ENCODE results near the gene ITPA. TPM values are rescaled to one million over a fixed set of nuclear protein-coding genes. Genes with fewer than 3 reads are reported as not detected.

The ITPA gene
- total RNA-seq, 1 experiment from 2014 or later, result 69.2 TPM

- Histone ChIP-seq H2AFZ (no peak overlapping the region), H3K4me1 (replicated peaks; ENCODE audit: insufficient read depth) (peaks cover 15% of the 10 kb centered on the region; the same call in 1 of the 2 replicates), H4K20me1 (ENCODE audit: insufficient read depth) (no peaks in the 10 kb centered on the region), H3K27me3 (ENCODE audit: insufficient read depth, low read depth) (no peaks in the 10 kb centered on the region), H3F3A (ENCODE audit: insufficient read depth, low read depth) (peaks cover 10% of the 10 kb centered on the region), H3K9me2 (ENCODE audit: insufficient read depth) (no peaks in the 10 kb centered on the region), H3K79me2 (ENCODE audit: low read depth) (no peaks in the 10 kb centered on the region), H3K4me2 (no peak overlapping the region), H3K9me3 (ENCODE audit: insufficient read depth, low read depth) (no peaks in the 10 kb centered on the region), H3K4me3 (no peak overlapping the region), H3K36me3 (ENCODE audit: low read depth) (0 out of 2 replicates have a peak, but pooled peaks cover 3% of the 10 kb centered on the region), H3K27ac (no peak overlapping the region)
- POLR2A ChIA-PET (ENCODE audit: unreplicated experiment), result interaction anchor here (0.7 kb wide), 1 partner anchor 14 kb away, joined by 3 read pairs; the partner anchor contains the start of gene ITPA
- BruUV-seq (replicated peaks), result no TSS peak
- CTCF ChIA-PET, result interaction anchor here (0.8 to 1.0 kb wide), 2 partner anchors 19 to 28 kb away, joined by 3 read pairs; no protein-coding TSS in a partner anchor
- DNase-seq, result peak in 1 of 2 experiments; percentile 73
- TF ChIP-seq CTCF (conservative IDR thresholded peaks at IDR 0.05) (no peak), EZH2 (IDR thresholded peaks at IDR 0.05; ENCODE audit: low read depth) (no peak)
- intact Hi-C loops (cut with micrococcal nuclease; ENCODE audit: unreplicated experiment), result loop anchor here (1.0 to 10.0 kb wide), 2 partner anchors 13 to 252 kb away; partner anchors contain the start of gene ATRN
These were observed 13.6 kb downstream of the ITPA start for GRCh38 chr20:3222635-3223600.

- POLR2A ChIA-PET (ENCODE audit: unreplicated experiment), result no interaction called here
- Histone ChIP-seq H3K27me3 (ENCODE audit: insufficient read depth, low read depth) (no peaks in the 10 kb centered on the region), H3K4me3 (no peak overlapping the region), H4K20me1 (ENCODE audit: insufficient read depth) (no peaks in the 10 kb centered on the region), H3F3A (ENCODE audit: insufficient read depth, low read depth) (peaks cover 10% of the 10 kb centered on the region), H3K36me3 (ENCODE audit: low read depth) (0 out of 2 replicates have a peak, but pooled peaks cover 3% of the 10 kb centered on the region), H3K79me2 (ENCODE audit: low read depth) (no peaks in the 10 kb centered on the region), H2AFZ (no peak overlapping the region), H3K4me1 (replicated peaks; ENCODE audit: insufficient read depth) (peaks cover 15% of the 10 kb centered on the region; the same call in 1 of the 2 replicates), H3K4me2 (no peak overlapping the region), H3K27ac (no peak overlapping the region), H3K9me3 (ENCODE audit: insufficient read depth, low read depth) (no peaks in the 10 kb centered on the region), H3K9me2 (ENCODE audit: insufficient read depth) (no peaks in the 10 kb centered on the region)
- intact Hi-C loops (cut with micrococcal nuclease; ENCODE audit: unreplicated experiment), result loop anchor here (10.0 kb wide), 1 partner anchor 251 kb away; the partner anchor contains the start of gene ATRN
- TF ChIP-seq CTCF (conservative IDR thresholded peaks at IDR 0.05) (no peak), EZH2 (IDR thresholded peaks at IDR 0.05; ENCODE audit: low read depth) (no peak)
- BruUV-seq (replicated peaks), result no TSS peak
- no peak for DNase-seq
- CTCF ChIA-PET, result no interaction called here
These were observed 14.3 kb downstream of the ITPA start for GRCh38 chr20:3223651-3223993.

GRCh38 chr20:3223994-3224680 lies 14.8 kb downstream of the ITPA start:
- BruUV-seq (replicated peaks), result no TSS peak
- POLR2A ChIA-PET (ENCODE audit: unreplicated experiment), result interaction anchor here (0.7 kb wide), 1 partner anchor 8 kb away, joined by 5 read pairs; no protein-coding TSS in a partner anchor

More at GRCh38 chr20:3223994-3224680, 14.8 kb downstream of the ITPA start:
- no peaks in the 10 kb centered on the region for H3K79me2 ChIP-seq (ENCODE audit: low read depth)
- no peak overlapping the region for H3K27ac ChIP-seq
- H3K36me3 ChIP-seq (ENCODE audit: low read depth), result 0 out of 2 replicates have a peak, but pooled peaks cover 3% of the 10 kb centered on the region
- H3K27me3 ChIP-seq (ENCODE audit: insufficient read depth, low read depth), result no peaks in the 10 kb centered on the region
- no peaks in the 10 kb centered on the region for H4K20me1 ChIP-seq (ENCODE audit: insufficient read depth)
- no peaks in the 10 kb centered on the region for H3K9me2 ChIP-seq (ENCODE audit: insufficient read depth)
- intact Hi-C loops (cut with micrococcal nuclease; ENCODE audit: unreplicated experiment), result loop anchor here (10.0 kb wide), 1 partner anchor 251 kb away; the partner anchor contains the start of gene ATRN
- no peak overlapping the region for H3K4me3 ChIP-seq
- H3F3A ChIP-seq (ENCODE audit: insufficient read depth, low read depth), result peaks cover 10% of the 10 kb centered on the region
- CTCF ChIA-PET, result no interaction called here
- TF ChIP-seq CTCF (conservative IDR thresholded peaks at IDR 0.05) (no peak), EZH2 (IDR thresholded peaks at IDR 0.05; ENCODE audit: low read depth) (no peak)
- no peak overlapping the region for H3K4me2 ChIP-seq
- H2AFZ ChIP-seq, result no peak overlapping the region
- DNase-seq, result no peak
- H3K9me3 ChIP-seq (ENCODE audit: insufficient read depth, low read depth), result no peaks in the 10 kb centered on the region
- peaks cover 15% of the 10 kb centered on the region; the same call in 1 of the 2 replicates for H3K4me1 ChIP-seq (replicated peaks; ENCODE audit: insufficient read depth)

All from PC-9 (cell line).